HEK293 (cell line): ENCODE results near the gene THG1L.
A peak's percentile ranks its signal among the peaks of the same experiment; 100 is the strongest.

Experiments used
- EGR2 ChIP-seq: fragments of 450-650 bp; formaldehyde crosslinking; IDR thresholded peaks from 2 replicates; pipeline ENCODE4 v1.5.1; 2016; ENCODE audit warnings: low read depth, missing biosample characterization, missing genetic modification characterization
- GLI4 ChIP-seq: fragments of 450-650 bp; formaldehyde crosslinking; IDR thresholded peaks from 2 replicates; pipeline ENCODE4 v1.5.1; 2016; ENCODE audit warnings: missing biosample characterization, missing genetic modification characterization
- HIC1 ChIP-seq: fragments of 450-650 bp; formaldehyde crosslinking; IDR thresholded peaks from 2 replicates; pipeline ENCODE4 v1.5.1; 2016; ENCODE audit warnings: missing biosample characterization, missing genetic modification characterization
- OSR2 ChIP-seq: fragments of 450-650 bp; formaldehyde crosslinking; IDR thresholded peaks from 2 replicates; pipeline ENCODE4 v1.5.1; 2016; ENCODE audit warnings: missing biosample characterization, missing genetic modification characterization
- PRDM2 ChIP-seq: fragments of 450-650 bp; formaldehyde crosslinking; IDR thresholded peaks from 2 replicates; pipeline ENCODE4 v1.5.1; 2016; ENCODE audit warnings: missing biosample characterization, missing genetic modification characterization, borderline replicate concordance
- PRDM6 ChIP-seq: fragments of 450-650 bp; formaldehyde crosslinking; IDR thresholded peaks from 2 replicates; pipeline ENCODE4 v1.5.1; 2017; ENCODE audit warnings: missing biosample characterization, missing genetic modification characterization
- TCF7L2 ChIP-seq: IDR thresholded peaks from 2 replicates; pipeline ENCODE4 v1.6.1; 2011; ENCODE audit warnings: low read depth, mild to moderate bottlenecking, inconsistent platforms, low read length, moderate library complexity, borderline replicate concordance
- YY1 ChIP-seq: fragments of 450-650 bp; formaldehyde crosslinking; IDR thresholded peaks from 2 replicates; pipeline ENCODE4 v1.5.1; 2018; ENCODE audit warnings: missing biosample characterization, missing genetic modification characterization
- ZBTB20 ChIP-seq: fragments of 450-650 bp; formaldehyde crosslinking; IDR thresholded peaks from 2 replicates; pipeline ENCODE4 v1.5.1; 2016; ENCODE audit warnings: missing biosample characterization, missing genetic modification characterization
- ZNF155 ChIP-seq: fragments of 450-650 bp; formaldehyde crosslinking; IDR thresholded peaks from 2 replicates; pipeline ENCODE4 v1.5.1; 2016; ENCODE audit warnings: missing biosample characterization, missing genetic modification characterization
- ZNF202 ChIP-seq: fragments of 450-650 bp; formaldehyde crosslinking; IDR thresholded peaks from 2 replicates; pipeline ENCODE4 v1.5.1; 2016; ENCODE audit warnings: missing biosample characterization, missing genetic modification characterization, borderline replicate concordance
- ZNF214 ChIP-seq: fragments of 450-650 bp; formaldehyde crosslinking; IDR thresholded peaks from 2 replicates; pipeline ENCODE4 v1.5.1; 2017; ENCODE audit warnings: missing biosample characterization, mild to moderate bottlenecking, missing genetic modification characterization, borderline replicate concordance
- ZNF302 ChIP-seq: fragments of 450-650 bp; formaldehyde crosslinking; IDR thresholded peaks from 2 replicates; pipeline ENCODE4 v1.5.1; 2016; ENCODE audit warnings: missing biosample characterization, missing genetic modification characterization, low read depth
- ZNF335 ChIP-seq: fragments of 450-650 bp; formaldehyde crosslinking; conservative IDR thresholded peaks from 2 replicates; pipeline ENCODE4 v1.5.1; 2016; ENCODE audit warnings: missing biosample characterization, missing genetic modification characterization
- ZNF350 ChIP-seq: fragments of 450-650 bp; formaldehyde crosslinking; IDR thresholded peaks from 2 replicates; pipeline ENCODE4 v1.5.0; 2017; ENCODE audit warnings: missing biosample characterization, mild to moderate bottlenecking, missing genetic modification characterization
- ZNF354C ChIP-seq: fragments of 450-650 bp; formaldehyde crosslinking; IDR thresholded peaks from 2 replicates; pipeline ENCODE4 v1.5.1; 2016; ENCODE audit warnings: missing biosample characterization, missing genetic modification characterization, low read depth, borderline replicate concordance
- ZNF366 ChIP-seq: fragments of 450-650 bp; formaldehyde crosslinking; conservative IDR thresholded peaks from 2 replicates; pipeline ENCODE4 v1.5.1; 2016; ENCODE audit warnings: missing biosample characterization, missing genetic modification characterization
- ZNF391 ChIP-seq: fragments of 450-650 bp; formaldehyde crosslinking; IDR thresholded peaks from 2 replicates; pipeline ENCODE4 v1.5.1; 2016; ENCODE audit warnings: low read depth, missing biosample characterization, missing genetic modification characterization, borderline replicate concordance
- ZNF510 ChIP-seq: fragments of 450-650 bp; formaldehyde crosslinking; IDR thresholded peaks from 2 replicates; pipeline ENCODE4 v1.5.1; 2018; ENCODE audit warnings: mild to moderate bottlenecking, missing genetic modification characterization, missing biosample characterization; ENCODE audit not compliant: insufficient replicate concordance
- ZNF548 ChIP-seq: fragments of 450-650 bp; formaldehyde crosslinking; IDR thresholded peaks from 2 replicates; pipeline ENCODE4 v1.5.1; 2016; ENCODE audit warnings: missing biosample characterization, missing genetic modification characterization
- ZNF596 ChIP-seq: fragments of 450-650 bp; IDR thresholded peaks from 2 replicates; pipeline ENCODE4 v1.5.0; 2018; ENCODE audit warnings: missing biosample characterization, mild to moderate bottlenecking, missing genetic modification characterization, moderate library complexity
- ZNF658 ChIP-seq: fragments of 450-650 bp; formaldehyde crosslinking; IDR thresholded peaks from 2 replicates; pipeline ENCODE4; 2016; ENCODE audit warnings: missing biosample characterization, missing genetic modification characterization
- ZNF660 ChIP-seq: fragments of 450-650 bp; IDR thresholded peaks from 2 replicates; pipeline ENCODE4 v1.5.1; 2018; ENCODE audit warnings: missing biosample characterization, mild to moderate bottlenecking, missing genetic modification characterization
- ZNF707 ChIP-seq: fragments of 450-650 bp; formaldehyde crosslinking; IDR thresholded peaks from 2 replicates; pipeline ENCODE4 v1.5.1; 2016; ENCODE audit warnings: missing biosample characterization, missing genetic modification characterization
- ZNF843 ChIP-seq: fragments of 450-650 bp; formaldehyde crosslinking; IDR thresholded peaks from 2 replicates; pipeline ENCODE4 v1.5.1; 2016; ENCODE audit warnings: missing biosample characterization, missing genetic modification characterization
- ZSCAN30 ChIP-seq: fragments of 450-650 bp; IDR thresholded peaks from 2 replicates; pipeline ENCODE4 v1.5.1; 2018; ENCODE audit warnings: missing biosample characterization, mild to moderate bottlenecking, missing genetic modification characterization, moderate library complexity
- TF ChIP-seq, protein P1 (sequence below): fragments of 450-650 bp; formaldehyde crosslinking; IDR thresholded peaks from 2 replicates; pipeline ENCODE4 v1.5.1; 2017; ENCODE audit warnings: missing biosample characterization, missing genetic modification characterization

THG1L gene

GRCh38 chr5:157778121-157778805 is 47.0 kb downstream of the THG1L start (continued):
- TF ChIP-seq ZNF658 (no peak), ZNF366 (tag by site-specific recombination) (peak; percentile 54; the same call in 1 of the 2 replicates), ZNF510 (tag by site-specific recombination) (no peak), ZNF391 (tag by site-specific recombination) (no peak), EGR2 (no peak), ZNF350 (tag by site-specific recombination) (no peak), ZNF843 (tag by site-specific recombination) (0 out of 2 replicates have a peak, but pooled peaks have one; percentile 30), ZNF214 (tag by site-specific recombination) (no peak), OSR2 (tag by site-specific recombination) (peak; percentile 72; the same call in 1 of the 2 replicates), ZNF548 (no peak), PRDM2 (tag by site-specific recombination) (no peak), ZBTB20 (tag by site-specific recombination) (peak; percentile 33; the same call in 1 of the 2 replicates), ZNF335 (peak; percentile 61; the same call in 1 of the 2 replicates), GLI4 (tag by site-specific recombination) (no peak), YY1 (tag by site-specific recombination) (no peak), PRDM6 (tag by site-specific recombination) (0 out of 2 replicates have a peak, but pooled peaks have one; percentile 46), ZNF660 (tag by site-specific recombination) (peak; percentile 44; the same call in 1 of the 2 replicates), ZNF707 (tag by site-specific recombination) (no peak), TCF7L2 (no peak; the same call in 1 of the 2 replicates), ZNF302 (no peak), HIC1 (tag by site-specific recombination) (no peak), ZNF155 (tag by site-specific recombination) (no peak), ZNF202 (tag by site-specific recombination) (no peak), ZNF354C (tag by site-specific recombination) (no peak), ZSCAN30 (tag by site-specific recombination) (0 out of 2 replicates have a peak, but pooled peaks have one; percentile 15), ZNF596 (tag by site-specific recombination) (no peak)
- TF ChIP-seq, protein P1, sequence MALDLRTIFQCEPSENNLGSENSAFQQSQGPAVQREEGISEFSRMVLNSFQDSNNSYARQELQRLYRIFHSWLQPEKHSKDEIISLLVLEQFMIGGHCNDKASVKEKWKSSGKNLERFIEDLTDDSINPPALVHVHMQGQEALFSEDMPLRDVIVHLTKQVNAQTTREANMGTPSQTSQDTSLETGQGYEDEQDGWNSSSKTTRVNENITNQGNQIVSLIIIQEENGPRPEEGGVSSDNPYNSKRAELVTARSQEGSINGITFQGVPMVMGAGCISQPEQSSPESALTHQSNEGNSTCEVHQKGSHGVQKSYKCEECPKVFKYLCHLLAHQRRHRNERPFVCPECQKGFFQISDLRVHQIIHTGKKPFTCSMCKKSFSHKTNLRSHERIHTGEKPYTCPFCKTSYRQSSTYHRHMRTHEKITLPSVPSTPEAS (tag by site-specific recombination), result no peak
